C4-2B (cell line): ENCODE results near the gene FOXL2.

Source experiments
- CTCF ChIP-seq: fragments of 450-650 bp; conservative IDR thresholded peaks from 2 replicates; pipeline ENCODE4 v1.5.1; 2017; ENCODE audit warnings: mild to moderate bottlenecking
- ZFX ChIP-seq: fragments of 450-650 bp; IDR thresholded peaks from 2 replicates; pipeline ENCODE4 v1.6.1; 2017

DNA sequence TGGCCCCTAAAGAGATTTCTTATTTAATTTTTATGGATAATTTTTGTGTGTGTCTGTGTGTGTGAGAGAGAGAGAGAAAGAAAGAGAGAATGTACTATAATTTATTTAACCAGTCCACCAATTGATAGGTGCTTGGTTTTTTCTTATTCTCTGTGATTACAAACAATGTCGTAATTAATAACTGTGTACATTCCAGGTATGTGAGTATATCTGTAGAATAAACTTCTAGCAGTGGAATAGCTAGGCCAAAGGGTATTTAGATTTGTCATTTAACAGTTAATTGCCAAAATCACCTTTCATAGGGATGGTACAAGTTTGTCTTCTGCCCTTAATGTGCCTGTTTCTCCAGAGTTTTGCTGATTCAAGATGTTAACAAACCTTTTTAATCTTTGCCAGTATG, 35.3 kb downstream of the FOXL2 start:
- TF ChIP-seq ZFX = no peak
- TF ChIP-seq CTCF = no peak
